B cell (primary cell): ENCODE data around the gene MAP2K6. TPM values are rescaled to one million over a fixed set of nuclear protein-coding genes. Genes with fewer than 3 reads are reported as not detected.

Experiments
- ATAC-seq: fragments of 200-7000 bp; cut with Tn5 transposase; one replicate; pipeline ENCODE4 v1.10.0; 2021; ENCODE audit warnings: low read depth, mild to moderate bottlenecking, moderate number of reproducible peaks, moderate library complexity
- CTCF ChIA-PET: fragments of 350-600 bp; sonication (Branson Sonifier 250); formaldehyde crosslinking; loops from one replicate; lab custom pipeline; 2021; ENCODE audit warnings: antibody characterized with exemption, inconsistent platforms; lab: Charles Lee
- POLR2A ChIA-PET: fragments of 350-600 bp; sonication (Branson Sonifier 250); formaldehyde crosslinking; loops from one replicate; lab custom pipeline; 2021; ENCODE audit warnings: antibody characterized with exemption; lab: Charles Lee
- DNase-seq: peaks from one replicate; pipeline ENCODE4 v3.0.0; 2013
- H2AFZ ChIP-seq: 2 replicates; pipeline ENCODE4 v1.6.1; 2012; ENCODE audit warnings: mild to moderate bottlenecking, low read depth, low read length; ENCODE audit not compliant: insufficient read depth, poor library complexity, severe bottlenecking
- H3K27ac ChIP-seq, 2 donors: 1 replicate in 1 of 2; 2 replicates in 1 of 2; pipeline ENCODE4 v1.5.1; 2012 to 2013; ENCODE audit warnings: low read length in 2 of 2, mild to moderate bottlenecking in 2 of 2, moderate library complexity in 1 of 2
- H3K27me3 ChIP-seq, 4 experiments: fragments of 200-600 bp in 1 of 4; sonication (generic) in 1 of 4; replicated peaks in 1 of 4; 1 replicate in 2 of 4; 2 replicates in 2 of 4; pipeline versions ENCODE4 v1.6.1 to v1.7.0; 2013 to 2016; ENCODE audit warnings: low read length in 3 of 4, mild to moderate bottlenecking in 2 of 4, mixed read lengths in 1 of 4, moderate library complexity in 1 of 4; ENCODE audit not compliant: insufficient read depth in 4 of 4, control insufficient read depth in 3 of 4; ENCODE audit errors: control extremely low read depth in 1 of 4
- H3K36me3 ChIP-seq, 2 experiments: replicated peaks in 1 of 2; 1 replicate in 1 of 2; 2 replicates in 1 of 2; pipeline versions ENCODE4 v1.6.1 to v1.7.1; 2013; ENCODE audit warnings: low read length in 1 of 2; ENCODE audit not compliant: insufficient read depth in 2 of 2, control insufficient read depth in 1 of 2; ENCODE audit errors: control extremely low read depth in 1 of 2, extremely low read depth in 1 of 2
- H3K4me1 ChIP-seq, 2 donors: fragments of 200-600 bp in 1 of 2; sonication (generic) in 1 of 2; 1 replicate in 1 of 2; 2 replicates in 1 of 2; pipeline versions ENCODE4 v1.5.1 to v1.6.1; 2013 to 2017; ENCODE audit warnings: low read length in 2 of 2; ENCODE audit not compliant: control insufficient read depth in 2 of 2, insufficient read depth in 2 of 2
- H3K4me2 ChIP-seq: replicated peaks from 2 replicates; pipeline ENCODE3; 2012; ENCODE audit warnings: mild to moderate bottlenecking, low read depth, low read length; ENCODE audit not compliant: poor library complexity, severe bottlenecking
- H3K4me3 ChIP-seq, 5 experiments: fragments of 200-600 bp in 1 of 5; sonication (generic) in 1 of 5; 1 replicate in 3 of 5; 2 replicates in 2 of 5; pipeline versions ENCODE4 v1.5.1 to v1.7.0; 2011 to 2016; ENCODE audit warnings: low read length in 4 of 5, mild to moderate bottlenecking in 4 of 5, low read depth in 2 of 5, control low read depth in 1 of 5, moderate library complexity in 1 of 5; ENCODE audit not compliant: insufficient read depth in 1 of 5; ENCODE audit errors: control extremely low read depth in 1 of 5, extremely low read depth in 1 of 5
- H3K79me2 ChIP-seq: fragments of 200-600 bp; sonication (generic); one replicate; pipeline ENCODE4 v1.6.0; 2016; ENCODE audit warnings: low read length; ENCODE audit not compliant: control insufficient read depth, insufficient read depth
- H3K9ac ChIP-seq: fragments of 200-600 bp; sonication (generic); 2 replicates; pipeline ENCODE4 v1.6.1; 2017; ENCODE audit warnings: mild to moderate bottlenecking, low read length, moderate library complexity
- H3K9me3 ChIP-seq, 3 donors: one replicate each; pipeline versions ENCODE4 v1.6.1 to v1.7.1; 2013; ENCODE audit warnings: low read length in 2 of 3; ENCODE audit not compliant: control insufficient read depth in 2 of 3, insufficient read depth in 1 of 3; ENCODE audit errors: control extremely low read depth in 1 of 3
- H4K20me1 ChIP-seq: 2 replicates; pipeline ENCODE4 v1.6.0; 2012; ENCODE audit warnings: mild to moderate bottlenecking, low read length; ENCODE audit not compliant: insufficient read depth, control insufficient read depth, poor library complexity, severe bottlenecking
- H3K27ac Mint-ChIP-seq: one replicate; pipeline ENCODE4 v1.8.0; 2021; ENCODE audit warnings: mixed read lengths
- H3K27me3 Mint-ChIP-seq: one replicate; pipeline ENCODE4 v1.8.0; 2021; ENCODE audit warnings: mixed read lengths
- H3K4me1 Mint-ChIP-seq: one replicate; pipeline ENCODE4 v1.8.0; 2021; ENCODE audit warnings: mixed read lengths
- H3K4me3 Mint-ChIP-seq: one replicate; pipeline ENCODE4 v1.8.0; 2021; ENCODE audit warnings: mixed read lengths
- H3K9me3 Mint-ChIP-seq: one replicate; pipeline ENCODE4 v1.8.0; 2022; ENCODE audit warnings: mixed read lengths; ENCODE audit not compliant: insufficient read depth
- EZH2 ChIP-seq: IDR thresholded peaks from 2 replicates; pipeline ENCODE4 v1.6.1; 2012; ENCODE audit warnings: borderline replicate concordance, low read depth, mild to moderate bottlenecking, moderate library complexity, low read length; ENCODE audit not compliant: insufficient read depth, poor library complexity, severe bottlenecking
- WGBS: methylation state at CpG from one replicate; pipeline ENCODE4 v1.1.5; 2013; ENCODE audit warnings: missing lambda C conversion rate; ENCODE audit not compliant: insufficient coverage; 5-methylcytosine and 5-hydroxymethylcytosine counted together
- intact Hi-C: fragments of 100-400 bp; cut with micrococcal nuclease; formaldehyde crosslinking; loops from one replicate; pipeline ENCODE4 v1.10.0; 2022
- polyA plus RNA-seq: library from polyadenylated mRNA; depleted of rRNA; stranded (reverse); fragments of >200 nt; gene quantifications from 2 replicates; pipeline ENCODE4 v1.2.3, GENCODE V29; 2012
- total RNA-seq, 2 donors: library from RNA; stranded (reverse); fragments of 120-200 nt in 1 of 2; gene quantifications; 1 replicate in 1 of 2; 2 replicates in 1 of 2; pipeline versions ENCODE4 v1.2.3 to v1.2.4, GENCODE V29; 2013 to 2022
- TF ChIP-seq, protein P1 (sequence below): fragments of 200-600 bp; IDR thresholded peaks from one replicate; pipeline ENCODE4 v1.8.0; 2022; ENCODE audit warnings: antibody characterized with exemption, mild to moderate bottlenecking

MAP2K6 gene
- total and polyA plus RNA-seq, 2 donors (not counting 1 experiment from before 2014, with no cell fraction given) = 2.4 to 7.7 TPM

DNA sequence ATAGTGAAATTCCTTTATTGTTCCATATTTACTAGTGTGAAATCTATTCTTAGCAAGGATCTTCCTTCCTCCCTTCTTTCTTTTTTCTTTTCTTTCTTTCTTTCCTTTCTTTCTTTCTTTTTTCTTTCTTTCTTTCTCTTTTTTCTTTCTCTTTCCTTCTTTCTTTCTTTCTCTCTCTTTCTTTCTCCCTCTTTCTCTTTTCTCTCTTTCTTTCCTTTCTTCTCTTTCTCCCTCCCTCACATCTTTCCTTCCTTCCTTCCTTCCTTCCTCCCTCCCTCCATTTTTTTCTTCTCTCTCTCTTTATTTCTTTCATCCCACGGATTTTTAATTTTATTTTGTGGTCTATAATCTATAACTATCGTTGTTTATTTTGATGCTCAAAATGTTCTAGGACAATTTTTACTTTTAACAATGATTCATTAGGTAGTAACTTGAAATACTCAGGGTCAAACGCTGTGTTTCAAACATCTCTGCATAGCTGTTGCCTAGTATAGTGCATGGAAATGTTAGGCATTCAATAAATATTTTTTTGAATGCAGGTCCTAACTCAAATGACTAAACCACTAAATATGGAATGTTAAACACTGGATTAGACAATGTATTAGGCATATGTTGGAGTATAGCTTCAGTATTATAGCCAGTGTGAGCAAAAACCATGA is 178.3 kb downstream of the MAP2K6 start:
- no peak overlapping the region for H3K9ac ChIP-seq
- Mint-ChIP-seq H3K27me3 (no peaks in the 10 kb centered on the region), H3K9me3 (no peaks in the 10 kb centered on the region), H3K4me1 (no peaks in the 10 kb centered on the region), H3K27ac (no peak overlapping the region), H3K4me3 (no peak overlapping the region)
- intact Hi-C loops = no loop called here
- no peaks in the 10 kb centered on the region for H3K79me2 ChIP-seq
- no peak overlapping the region for H3K4me3 ChIP-seq
- ChIA-PET CTCF (no interaction called here), POLR2A (no interaction called here)
- H3K4me1 ChIP-seq = no peaks in the 10 kb centered on the region
- H3K27me3 ChIP-seq = no peaks in the 10 kb centered on the region
- no peaks in the 10 kb centered on the region for H3K9me3 ChIP-seq
- DNase-seq (no peak), ATAC-seq (no peak)
- TF ChIP-seq EZH2 = no peak
- TF ChIP-seq, protein P1, sequence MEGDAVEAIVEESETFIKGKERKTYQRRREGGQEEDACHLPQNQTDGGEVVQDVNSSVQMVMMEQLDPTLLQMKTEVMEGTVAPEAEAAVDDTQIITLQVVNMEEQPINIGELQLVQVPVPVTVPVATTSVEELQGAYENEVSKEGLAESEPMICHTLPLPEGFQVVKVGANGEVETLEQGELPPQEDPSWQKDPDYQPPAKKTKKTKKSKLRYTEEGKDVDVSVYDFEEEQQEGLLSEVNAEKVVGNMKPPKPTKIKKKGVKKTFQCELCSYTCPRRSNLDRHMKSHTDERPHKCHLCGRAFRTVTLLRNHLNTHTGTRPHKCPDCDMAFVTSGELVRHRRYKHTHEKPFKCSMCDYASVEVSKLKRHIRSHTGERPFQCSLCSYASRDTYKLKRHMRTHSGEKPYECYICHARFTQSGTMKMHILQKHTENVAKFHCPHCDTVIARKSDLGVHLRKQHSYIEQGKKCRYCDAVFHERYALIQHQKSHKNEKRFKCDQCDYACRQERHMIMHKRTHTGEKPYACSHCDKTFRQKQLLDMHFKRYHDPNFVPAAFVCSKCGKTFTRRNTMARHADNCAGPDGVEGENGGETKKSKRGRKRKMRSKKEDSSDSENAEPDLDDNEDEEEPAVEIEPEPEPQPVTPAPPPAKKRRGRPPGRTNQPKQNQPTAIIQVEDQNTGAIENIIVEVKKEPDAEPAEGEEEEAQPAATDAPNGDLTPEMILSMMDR = peak; percentile 35
- no peak overlapping the region for H2AFZ ChIP-seq
- no CpG with 5 or more reads among the region's 3 CpGs for WGBS
- H3K4me2 ChIP-seq = no peak overlapping the region
- H3K27ac ChIP-seq = no peak overlapping the region
- no peaks in the 10 kb centered on the region for H3K36me3 ChIP-seq
- no peaks in the 10 kb centered on the region for H4K20me1 ChIP-seq

DNA sequence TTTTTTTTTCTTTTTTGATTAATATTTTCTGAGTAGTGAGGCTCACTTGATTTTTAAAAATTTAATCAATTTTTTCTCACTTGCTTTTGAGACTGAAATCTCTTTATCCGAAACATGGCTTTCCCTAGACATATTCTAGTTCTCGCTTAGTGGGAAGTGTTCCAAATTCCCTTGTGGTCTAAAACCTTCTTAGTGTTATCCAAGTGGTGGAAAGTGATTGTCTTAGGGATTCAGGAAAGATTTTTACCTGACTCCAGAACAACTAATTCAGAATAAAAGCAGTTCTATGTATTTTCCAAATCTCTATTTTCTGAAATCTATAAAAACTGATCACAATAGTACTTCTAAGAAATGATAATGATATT is 178.8 kb downstream of the MAP2K6 start:
- Histone ChIP-seq H3K4me1 (no peaks in the 10 kb centered on the region), H3K36me3 (no peaks in the 10 kb centered on the region), H3K9ac (no peak overlapping the region), H3K9me3 (no peaks in the 10 kb centered on the region), H3K27ac (no peak overlapping the region), H3K27me3 (no peaks in the 10 kb centered on the region), H4K20me1 (no peaks in the 10 kb centered on the region), H3K4me2 (no peak overlapping the region), H3K4me3 (no peak overlapping the region), H2AFZ (no peak overlapping the region), H3K79me2 (no peaks in the 10 kb centered on the region)
- TF ChIP-seq EZH2 = no peak
- Mint-ChIP-seq H3K4me3 (no peak overlapping the region), H3K27me3 (no peaks in the 10 kb centered on the region), H3K27ac (no peak overlapping the region), H3K4me1 (no peaks in the 10 kb centered on the region), H3K9me3 (no peaks in the 10 kb centered on the region)
- intact Hi-C loops = no loop called here
- ATAC-seq (no peak), DNase-seq (no peak)
- CTCF ChIA-PET = no interaction called here
- WGBS = no CpG with 5 or more reads among the region's 2 CpGs
- POLR2A ChIA-PET = no interaction called here
